22Rv1 (cell line): ENCODE results near the gene ZNF800.

ENCODE experiments used
- H3K27ac ChIP-seq: fragments of 450-650 bp; 2 replicates; pipeline ENCODE4 v1.5.1; 2017
- ZFX ChIP-seq: fragments of 450-650 bp; IDR thresholded peaks from 2 replicates; pipeline ENCODE4 v1.6.1; 2017; ENCODE audit warnings: antibody characterized with exemption, borderline replicate concordance
- TF ChIP-seq, protein P1 (sequence below): fragments of 450-650 bp; IDR thresholded peaks from 2 replicates; pipeline ENCODE4 v1.5.1; 2017; ENCODE audit warnings: mild to moderate bottlenecking

The ZNF800 gene

DNA sequence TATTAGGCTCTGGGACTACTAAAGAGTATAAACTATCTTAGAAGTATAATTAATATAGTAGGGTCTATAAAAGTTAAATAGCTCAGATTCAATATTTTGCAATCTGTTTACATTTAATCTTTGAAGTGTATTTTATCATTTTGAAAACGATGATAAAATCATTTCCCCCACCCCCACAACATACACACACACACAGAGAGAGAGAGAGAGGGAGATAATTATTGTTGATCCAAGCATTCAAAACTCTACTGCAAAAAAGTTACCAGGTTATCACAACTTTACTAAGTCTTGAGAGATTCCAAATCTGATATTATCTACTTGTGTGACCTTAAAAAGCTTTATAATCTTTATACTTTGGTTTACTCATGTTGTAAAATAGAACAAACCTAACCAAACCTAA lies 14.0 kb downstream of the ZNF800 start:
- H3K27ac ChIP-seq = no peak overlapping the region
- TF ChIP-seq, protein P1, sequence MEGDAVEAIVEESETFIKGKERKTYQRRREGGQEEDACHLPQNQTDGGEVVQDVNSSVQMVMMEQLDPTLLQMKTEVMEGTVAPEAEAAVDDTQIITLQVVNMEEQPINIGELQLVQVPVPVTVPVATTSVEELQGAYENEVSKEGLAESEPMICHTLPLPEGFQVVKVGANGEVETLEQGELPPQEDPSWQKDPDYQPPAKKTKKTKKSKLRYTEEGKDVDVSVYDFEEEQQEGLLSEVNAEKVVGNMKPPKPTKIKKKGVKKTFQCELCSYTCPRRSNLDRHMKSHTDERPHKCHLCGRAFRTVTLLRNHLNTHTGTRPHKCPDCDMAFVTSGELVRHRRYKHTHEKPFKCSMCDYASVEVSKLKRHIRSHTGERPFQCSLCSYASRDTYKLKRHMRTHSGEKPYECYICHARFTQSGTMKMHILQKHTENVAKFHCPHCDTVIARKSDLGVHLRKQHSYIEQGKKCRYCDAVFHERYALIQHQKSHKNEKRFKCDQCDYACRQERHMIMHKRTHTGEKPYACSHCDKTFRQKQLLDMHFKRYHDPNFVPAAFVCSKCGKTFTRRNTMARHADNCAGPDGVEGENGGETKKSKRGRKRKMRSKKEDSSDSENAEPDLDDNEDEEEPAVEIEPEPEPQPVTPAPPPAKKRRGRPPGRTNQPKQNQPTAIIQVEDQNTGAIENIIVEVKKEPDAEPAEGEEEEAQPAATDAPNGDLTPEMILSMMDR = no peak
- no peak for TF ChIP-seq ZFX

DNA sequence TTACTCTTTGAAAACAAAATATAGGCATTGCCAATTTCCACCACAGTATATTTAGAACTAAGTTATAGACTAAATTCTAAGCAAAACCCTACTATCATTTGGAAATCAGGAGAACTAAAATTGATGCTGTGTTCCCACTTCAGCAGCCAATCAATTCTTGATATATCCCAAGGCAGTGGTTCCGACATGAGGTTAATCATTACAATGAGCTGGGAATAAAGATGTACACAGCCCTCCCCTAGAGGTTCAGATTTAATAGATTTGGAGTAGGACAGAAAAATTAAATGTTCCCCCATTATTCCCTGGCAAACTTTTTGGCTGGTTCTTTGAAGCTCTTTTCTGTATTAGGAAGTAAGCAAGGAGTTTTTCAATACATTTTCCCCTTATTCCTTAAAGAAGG lies 15.1 kb downstream of the ZNF800 start:
- no peak overlapping the region for H3K27ac ChIP-seq
- TF ChIP-seq ZFX = no peak

DNA sequence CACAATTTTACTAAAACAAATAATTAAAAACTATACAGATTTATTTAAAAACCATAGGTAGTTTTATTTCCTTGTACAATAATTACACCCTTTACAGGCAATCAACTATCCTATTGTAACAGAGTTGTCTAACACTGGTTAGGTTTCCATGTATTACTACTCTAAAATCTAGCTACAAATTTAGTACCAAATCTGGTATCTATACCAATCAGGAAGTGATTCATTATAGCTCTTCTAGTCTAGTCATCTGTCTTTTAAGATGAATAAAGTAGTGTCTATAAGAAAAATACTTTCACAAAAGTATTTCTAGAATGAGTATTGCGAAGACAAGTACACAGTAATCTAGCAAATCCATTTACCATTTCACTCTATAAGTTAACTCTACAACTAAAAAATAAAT lies 16.9 kb downstream of the ZNF800 start:
- no peak for TF ChIP-seq ZFX
- TF ChIP-seq, protein P1 = no peak
- H3K27ac ChIP-seq = no peak overlapping the region

DNA sequence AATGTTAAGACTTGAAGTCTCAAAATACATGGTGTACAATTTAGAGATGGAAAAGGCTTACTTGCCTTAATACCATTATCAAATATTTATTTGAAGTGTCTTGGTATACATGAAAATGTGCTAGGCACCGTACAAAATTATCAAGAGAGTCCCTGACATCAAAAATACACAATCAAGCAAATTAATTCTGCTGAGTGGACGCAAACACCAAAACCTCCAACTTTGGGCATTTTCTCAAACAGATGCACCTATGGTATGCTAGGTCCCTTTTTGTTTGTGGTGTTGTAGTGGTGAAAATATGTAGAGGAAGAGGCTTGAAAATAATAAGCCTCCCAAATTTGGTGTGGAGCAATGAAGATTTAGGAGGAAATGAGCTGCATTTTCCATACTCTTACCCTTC lies 24.8 kb downstream of the ZNF800 start:
- no peak for TF ChIP-seq ZFX
- TF ChIP-seq, protein P1 = no peak
- no peak overlapping the region for H3K27ac ChIP-seq

DNA sequence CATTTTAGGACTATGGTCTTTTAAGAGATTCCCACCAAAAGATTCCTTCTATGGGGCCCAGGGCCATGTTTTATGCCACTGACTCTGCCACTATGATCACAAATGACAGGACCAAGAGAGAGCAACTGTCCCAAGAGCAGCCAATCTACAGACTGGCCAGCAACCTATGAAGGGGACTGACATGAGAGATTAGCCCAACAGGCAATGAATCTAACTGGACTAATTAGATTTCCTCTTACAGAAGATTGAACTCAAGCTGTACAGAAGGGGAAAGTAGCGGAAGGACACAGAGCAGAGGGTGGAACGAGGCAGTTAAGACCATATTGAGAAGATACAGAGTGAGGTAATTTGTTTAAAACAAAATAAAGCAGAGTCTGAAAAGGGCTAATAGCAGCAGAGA lies 25.8 kb downstream of the ZNF800 start:
- no peak overlapping the region for H3K27ac ChIP-seq
- TF ChIP-seq ZFX = no peak
- TF ChIP-seq, protein P1 = no peak

DNA sequence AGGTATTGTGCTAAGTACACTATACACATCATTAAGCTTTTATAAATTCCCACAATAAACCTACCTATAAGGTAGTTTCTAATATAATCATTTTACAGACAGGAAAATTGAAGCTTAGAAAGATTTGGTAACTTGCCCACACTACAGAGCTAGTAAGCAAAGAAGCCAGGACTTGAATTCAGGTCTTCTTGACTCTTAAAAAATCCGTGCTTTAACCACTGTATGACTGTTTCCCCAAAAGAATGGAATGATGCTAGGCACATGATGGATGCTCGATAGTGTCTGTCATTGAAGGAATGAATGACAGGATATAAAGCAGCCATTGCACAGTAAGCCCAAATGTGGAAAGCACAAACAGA lies 26.6 kb downstream of the ZNF800 start:
- TF ChIP-seq, protein P1 = no peak
- TF ChIP-seq ZFX = no peak
- no peak overlapping the region for H3K27ac ChIP-seq

DNA sequence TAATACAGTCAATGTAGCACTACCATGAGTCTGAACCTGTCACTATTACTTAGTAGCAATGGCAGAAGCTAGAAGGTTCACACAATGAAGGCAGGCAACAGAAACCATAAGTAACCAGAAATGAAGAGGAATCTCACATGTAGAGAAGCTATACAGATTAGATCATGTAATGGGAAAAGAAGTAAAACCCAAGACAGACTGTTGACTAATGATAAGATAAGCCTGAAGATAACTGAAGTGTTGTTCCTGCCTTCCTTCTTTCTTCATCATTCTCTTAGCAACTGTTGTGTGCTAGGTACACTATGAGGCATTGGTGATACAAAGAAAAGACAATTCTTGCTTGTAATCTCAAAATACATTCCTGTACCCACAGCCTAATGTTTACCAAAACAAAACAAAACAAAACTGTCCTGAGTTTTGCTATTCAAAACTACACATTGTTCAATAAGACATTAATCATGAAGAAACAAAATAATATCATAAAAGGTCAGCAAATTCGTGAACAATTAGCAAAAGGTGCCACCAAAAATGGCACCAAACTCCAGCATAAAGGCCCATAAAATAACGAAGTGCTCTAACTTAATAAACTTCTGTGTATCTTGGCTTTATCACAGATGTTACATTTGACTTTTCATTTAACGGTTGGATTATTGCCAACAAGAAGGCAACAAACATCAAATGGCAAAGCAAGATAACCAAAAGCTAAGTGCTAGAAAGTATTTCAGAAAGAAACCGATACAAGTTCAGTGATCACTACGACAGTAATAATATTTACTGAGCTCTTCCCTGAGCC lies 27.1 kb downstream of the ZNF800 start:
- TF ChIP-seq, protein P1 = no peak
- no peak for TF ChIP-seq ZFX
- no peak overlapping the region for H3K27ac ChIP-seq
